GM19328 (cell line): Measurements from ENCODE around the gene INSC.
"Not testable (repeated sequence)": the region's sequence is repeated elsewhere in the genome, so short reads cannot be mapped to it uniquely, and the experiment has no call there.

Experiments used
- ATAC-seq: cut with Tn5 transposase; IDR thresholded peaks from one replicate; pipeline ENCODE4 v1.9.1; 2021; ENCODE audit warnings: mild to moderate bottlenecking, moderate library complexity; ENCODE audit not compliant: unreplicated experiment

Gene INSC, protein sequence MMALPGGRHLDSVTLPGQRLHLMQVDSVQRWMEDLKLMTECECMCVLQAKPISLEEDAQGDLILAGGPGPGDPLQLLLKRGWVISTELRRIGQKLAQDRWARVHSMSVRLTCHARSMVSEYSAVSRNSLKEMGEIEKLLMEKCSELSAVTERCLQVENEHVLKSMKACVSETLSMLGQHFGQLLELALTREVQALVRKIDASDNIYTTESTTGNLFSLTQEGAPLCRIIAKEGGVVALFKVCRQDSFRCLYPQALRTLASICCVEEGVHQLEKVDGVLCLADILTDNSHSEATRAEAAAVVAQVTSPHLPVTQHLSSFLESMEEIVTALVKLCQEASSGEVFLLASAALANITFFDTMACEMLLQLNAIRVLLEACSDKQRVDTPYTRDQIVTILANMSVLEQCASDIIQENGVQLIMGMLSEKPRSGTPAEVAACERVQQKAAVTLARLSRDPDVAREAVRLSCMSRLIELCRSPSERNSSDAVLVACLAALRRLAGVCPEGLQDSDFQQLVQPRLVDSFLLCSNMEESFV

GRCh38 chr11:15114501-15115475 lies at the start of gene INSC:
Gene INSC (plus strand): TSS chr11:15114923. CDS start chr11:15149175, 34,252 bp downstream.
- no peak for ATAC-seq

DNA sequence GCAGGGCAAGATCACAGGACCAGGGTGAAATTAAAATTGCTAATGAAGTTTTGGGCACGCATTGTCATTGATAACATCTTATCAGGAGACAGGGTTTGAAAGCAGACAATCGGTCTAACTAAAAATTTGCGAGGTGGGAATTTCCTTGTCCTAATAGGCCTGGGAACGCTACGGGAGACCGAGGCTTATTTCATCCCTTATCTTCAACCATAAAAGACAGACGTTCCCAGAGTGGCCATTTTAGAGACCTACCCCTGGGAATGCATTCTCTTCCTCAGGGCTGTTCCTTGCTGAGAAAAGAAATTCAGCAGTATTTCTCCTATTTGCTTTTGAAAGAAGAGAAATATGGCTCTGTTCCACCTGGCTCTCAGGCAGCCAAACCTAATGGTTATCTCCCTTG lies 45.0 kb upstream of the INSC start:
- ATAC-seq = not testable (repeated sequence)

- ATAC-seq = no peak
These were observed 43.0 kb upstream of the INSC start for GRCh38 chr11:15071556-15072255.

DNA sequence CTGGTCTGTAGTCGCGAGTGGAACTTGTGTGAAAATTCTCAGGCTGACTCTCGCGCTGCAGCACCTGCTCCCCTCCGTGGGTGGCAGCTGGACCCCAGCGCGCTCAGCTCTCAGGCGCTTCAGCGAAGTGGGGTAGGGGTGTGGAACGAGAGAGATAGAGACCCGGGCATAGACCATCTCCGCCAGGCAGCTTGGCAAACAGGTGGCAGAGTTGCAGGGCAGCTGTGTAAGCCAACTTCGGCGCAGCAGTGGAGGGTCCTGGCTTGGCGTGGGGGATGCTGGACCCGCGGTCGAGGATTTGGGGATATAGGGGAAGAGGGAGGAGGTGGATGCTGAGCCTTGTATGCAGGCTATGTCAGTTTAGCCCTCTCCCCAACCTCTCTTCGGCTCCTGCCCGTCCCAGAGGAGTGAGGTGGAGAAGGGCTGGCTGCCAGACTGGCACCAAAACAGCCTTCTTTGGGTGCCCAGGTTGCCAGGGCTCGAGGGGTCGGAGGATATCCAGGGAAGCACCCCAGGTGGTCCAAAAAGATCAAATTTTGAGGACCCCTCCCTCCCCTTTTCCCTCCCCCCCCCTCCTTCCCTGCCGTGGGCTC lies 42.1 kb upstream of the INSC start:
- ATAC-seq = no peak

GRCh38 chr11:15073361-15074205 lies 41.1 kb upstream of the INSC start, which contains the start of gene CALCB:
Gene CALCB (plus strand): TSS chr11:15073593. CDS start chr11:15074719, 1,126 bp downstream.
- no peak for ATAC-seq

DNA sequence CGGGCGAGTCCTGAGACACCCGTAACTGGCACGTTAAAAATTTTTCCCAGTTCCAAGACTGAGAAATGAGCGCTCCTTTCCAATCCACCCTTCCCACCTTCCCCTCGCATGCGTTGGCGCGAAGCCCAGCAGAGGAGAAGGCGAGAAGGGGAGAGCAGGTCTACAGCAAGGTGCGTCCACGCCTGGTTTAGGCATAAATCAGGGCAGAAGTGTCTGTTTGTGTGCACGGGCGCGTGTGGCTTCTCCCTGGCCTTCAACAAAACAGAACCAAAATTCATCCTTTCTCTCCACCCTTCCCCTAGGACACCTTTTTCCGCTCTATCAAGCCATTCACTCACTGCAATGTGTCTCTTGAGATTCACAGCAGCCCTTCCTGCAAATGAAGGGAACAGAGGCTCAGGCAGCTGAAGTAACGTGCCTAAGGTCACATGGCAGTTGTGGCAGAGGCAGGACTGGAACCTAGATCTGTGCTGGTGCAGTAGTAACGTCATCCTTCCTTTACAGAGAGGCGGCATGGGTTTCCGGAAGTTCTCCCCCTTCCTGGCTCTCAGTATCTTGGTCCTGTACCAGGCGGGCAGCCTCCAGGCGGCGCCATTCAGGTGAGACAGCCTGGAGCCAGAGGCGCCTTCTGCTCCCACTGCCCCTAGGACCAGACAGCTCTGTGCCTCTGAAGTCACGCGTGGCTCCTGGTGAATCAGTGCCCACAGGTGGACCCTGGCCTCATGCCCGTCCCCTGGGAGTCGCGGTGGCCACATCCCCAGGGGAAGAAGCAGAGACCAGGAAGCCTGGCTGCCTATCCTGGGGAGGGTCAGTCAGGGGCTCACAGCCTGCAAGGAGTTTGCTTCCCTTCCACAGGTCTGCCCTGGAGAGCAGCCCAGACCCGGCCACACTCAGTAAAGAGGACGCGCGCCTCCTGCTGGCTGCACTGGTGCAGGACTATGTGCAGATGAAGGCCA lies 40.2 kb upstream of the INSC start:
- ATAC-seq = peak; percentile 88

GRCh38 chr11:15075162-15075526 lies 39.6 kb upstream of the INSC start:
- ATAC-seq = no peak

DNA sequence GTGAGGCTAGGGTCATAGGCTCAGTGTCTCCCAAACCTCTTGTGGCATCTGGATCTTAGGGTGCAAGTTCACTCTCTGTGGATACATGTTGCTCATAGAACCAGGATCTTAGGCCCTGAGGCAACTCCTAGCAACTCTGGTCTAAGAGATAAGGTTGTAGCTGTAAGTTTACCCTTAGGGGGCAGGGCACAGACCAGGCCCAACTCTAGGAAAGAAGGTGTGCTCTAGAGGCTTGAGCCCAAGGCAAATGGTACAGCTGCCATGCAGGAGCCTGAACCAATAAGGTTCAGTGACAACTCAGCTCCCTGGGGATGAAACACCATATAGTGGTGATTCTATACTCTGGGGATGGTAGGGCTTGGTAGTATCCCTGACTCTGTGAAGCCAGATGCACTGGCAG lies 23.5 kb upstream of the INSC start:
- ATAC-seq = no peak

DNA sequence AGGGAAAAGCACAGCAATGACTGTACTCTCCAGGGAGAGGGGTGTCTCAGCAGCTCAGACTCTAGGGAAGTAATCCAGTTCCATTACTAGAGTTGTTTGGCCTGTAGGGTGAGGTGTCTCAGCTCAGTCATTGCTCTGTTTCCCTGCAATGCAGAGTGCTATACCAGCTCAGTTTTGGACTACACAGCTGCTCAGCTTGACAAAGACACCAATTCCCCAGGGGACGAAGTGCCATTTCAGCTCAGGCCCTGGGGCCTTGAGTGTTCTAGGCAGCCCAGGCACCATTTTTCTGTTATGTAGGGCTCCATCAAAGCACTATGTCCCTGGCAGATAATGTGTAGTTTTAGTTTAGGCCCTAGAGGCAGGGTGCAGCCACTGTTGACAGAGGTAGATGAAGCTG lies 23.1 kb upstream of the INSC start:
- ATAC-seq = no peak

DNA sequence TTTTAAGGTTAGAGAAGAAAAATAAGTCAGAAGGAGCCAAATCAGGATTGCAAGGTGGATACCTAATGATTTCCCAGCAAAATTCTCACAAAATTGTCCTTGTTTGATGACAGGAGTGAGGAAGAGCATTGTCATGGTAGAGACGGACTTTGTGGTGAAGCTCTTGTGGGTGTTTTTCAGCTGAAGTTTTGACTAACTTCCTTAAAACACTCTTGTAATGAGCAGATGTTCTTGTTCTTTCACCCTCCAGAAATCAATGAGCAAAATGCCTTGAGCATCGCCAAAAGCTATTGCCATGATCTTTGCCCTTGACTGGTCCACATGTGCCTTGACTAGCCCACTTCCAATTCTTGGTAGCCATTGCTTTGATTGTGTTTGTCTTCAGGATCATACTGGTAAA lies 21.3 kb upstream of the INSC start:
- peak; percentile 78 for ATAC-seq

- ATAC-seq = no peak
These were observed 18.9 kb upstream of the INSC start for GRCh38 chr11:15095736-15096228.

- no peak for ATAC-seq
These were observed 17.3 kb upstream of the INSC start for GRCh38 chr11:15097411-15097810.

- no peak for ATAC-seq
These were observed 15.5 kb upstream of the INSC start for GRCh38 chr11:15099267-15099666.

GRCh38 chr11:15101072-15101709 lies 13.5 kb upstream of the INSC start:
- ATAC-seq = peak; percentile 79

GRCh38 chr11:15104166-15104565 lies 10.6 kb upstream of the INSC start:
- no peak for ATAC-seq

DNA sequence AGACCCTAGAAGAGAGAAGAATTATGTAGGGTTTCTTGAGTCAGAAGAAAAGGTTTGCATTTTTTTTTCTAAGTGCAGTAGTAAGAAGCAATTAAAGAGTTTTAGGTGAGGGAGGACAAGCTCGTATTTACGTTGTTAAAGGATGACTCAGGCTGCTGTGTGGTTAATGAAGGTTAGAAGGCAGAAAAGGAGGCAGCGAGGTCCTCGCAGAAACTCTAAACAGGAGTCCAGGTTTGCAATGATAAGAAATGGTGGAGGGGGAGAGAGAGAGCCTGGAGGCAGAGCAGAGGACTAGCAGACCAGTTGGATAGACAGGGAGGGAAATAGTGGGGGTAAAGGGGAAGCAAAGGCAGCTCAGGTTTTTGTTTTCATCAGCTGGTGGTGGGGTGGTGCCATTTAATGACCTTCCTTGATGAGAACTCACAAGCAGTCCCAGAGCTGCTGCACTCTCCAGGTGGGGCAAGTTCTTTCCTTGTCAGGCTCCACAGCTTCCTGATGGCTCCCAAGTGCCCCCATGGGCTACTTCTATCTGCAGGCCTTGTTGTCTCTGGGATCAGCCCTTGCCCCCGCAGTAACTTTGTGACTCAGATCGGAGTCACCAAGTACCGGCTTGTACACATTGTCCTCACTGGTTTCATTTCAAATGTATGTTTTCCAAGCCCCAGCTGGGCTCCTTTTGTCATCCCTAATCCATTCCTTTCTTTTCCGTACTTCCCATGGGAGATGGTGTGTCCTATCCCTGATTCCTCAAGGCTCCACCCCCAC lies 8.3 kb upstream of the INSC start:
- ATAC-seq = no peak
